Measurements from ENCODE around the gene PLEKHJ1. TPM values are rescaled to one million over a fixed set of nuclear protein-coding genes. Genes with fewer than 3 reads are reported as not detected.
A peak's percentile ranks its signal among the peaks of the same experiment; 100 is the strongest.

The PLEKHJ1 gene
- total and polyA plus RNA-seq, 9 of the 15 experiments (the other 6 are each of a cell fraction or from before 2014, with no cell fraction given): 1.5 to 188 (median 63.9) TPM

- TF ChIP-seq RREB1 (CRISPR knock-in tag; IDR thresholded peaks at IDR 0.05) (no peak), ZNF121 (CRISPR knock-in tag; conservative IDR thresholded peaks at IDR 0.05) (no peak), ZNF407 (IDR thresholded peaks at IDR 0.05; ENCODE audit: low read depth) (no peak), ZNF740 (CRISPR knock-in tag; IDR thresholded peaks at IDR 0.05) (peak; percentile 91), ZNF740 (tag; IDR thresholded peaks at IDR 0.05) (peak in 1 of 2 experiments; percentile 67; a peak in 1 of 4 replicates), ZNF24 (IDR thresholded peaks at IDR 0.05) (0 out of 2 replicates have a peak, but pooled peaks have one; percentile 24)
These were observed 33.4 kb upstream of the PLEKHJ1 start (continued) for GRCh38 chr19:2269244-2270156.

Measured in K562 (cell line).